GM23338 (cell line): Measurements from ENCODE around the gene MYO16.

Experiments used
- CREB1 ChIP-seq: fragments of 250-450 bp; sonication (Bioruptor Pico); IDR thresholded peaks from 2 replicates; pipeline ENCODE4 v1.5.0; 2020; ENCODE audit warnings: low read depth, mild to moderate bottlenecking, moderate library complexity
- CTCF ChIP-seq, 2 experiments: fragments of 200-600 bp in 1 of 2; sonication (generic) in 1 of 2; conservative IDR thresholded peaks; 2 replicates each; pipeline versions ENCODE4 v1.5.1 to v1.6.1; 2016 to 2017; ENCODE audit warnings: antibody characterized with exemption in 2 of 2, low read depth in 2 of 2, mild to moderate bottlenecking in 2 of 2, moderate library complexity in 1 of 2
- EZH2 ChIP-seq: fragments of 200-600 bp; sonication (generic); IDR thresholded peaks from one replicate; pipeline ENCODE4 v1.8.0; 2017; ENCODE audit warnings: antibody characterized with exemption, mild to moderate bottlenecking, low read depth; ENCODE audit not compliant: unreplicated experiment
- EZH2phosphoT487 ChIP-seq: fragments of 200-600 bp; sonication (generic); IDR thresholded peaks from one replicate; pipeline ENCODE4 v1.8.1; 2018; ENCODE audit warnings: antibody characterized with exemption; ENCODE audit not compliant: unreplicated experiment
- JUNB ChIP-seq: IDR thresholded peaks from one replicate; pipeline ENCODE4 v1.6.1; 2016; ENCODE audit warnings: antibody characterized with exemption; ENCODE audit not compliant: unreplicated experiment
- NANOG ChIP-seq: IDR thresholded peaks from 2 replicates; pipeline ENCODE4 v1.6.1; 2016; ENCODE audit warnings: antibody characterized with exemption, borderline replicate concordance
- POLR2AphosphoS5 ChIP-seq: IDR thresholded peaks from 2 replicates; pipeline ENCODE4 v1.6.1; 2016; ENCODE audit warnings: antibody characterized with exemption, low read depth
- REST ChIP-seq: IDR thresholded peaks from one replicate; pipeline ENCODE4 v1.6.1; 2018; ENCODE audit warnings: antibody characterized with exemption; ENCODE audit not compliant: unreplicated experiment
- STAT1 ChIP-seq: IDR thresholded peaks from one replicate; pipeline ENCODE4 v1.6.1; 2016; ENCODE audit warnings: antibody characterized with exemption; ENCODE audit not compliant: unreplicated experiment
- ZNF462 ChIP-seq: fragments of 250-450 bp; sonication (Bioruptor Pico); IDR thresholded peaks from 2 replicates; pipeline ENCODE4 v1.5.0; 2020; ENCODE audit warnings: mild to moderate bottlenecking, moderate library complexity

- TF ChIP-seq CTCF (conservative IDR thresholded peaks at IDR 0.05; ENCODE audit: low read depth in 2 of 2): no peak
- no peak for TF ChIP-seq POLR2AphosphoS5
- TF ChIP-seq EZH2: no peak
- TF ChIP-seq CREB1 (CRISPR knock-in tag): no peak
- no peak for TF ChIP-seq REST
- TF ChIP-seq ZNF462 (CRISPR knock-in tag): no peak
- no peak for TF ChIP-seq JUNB
- TF ChIP-seq STAT1: no peak
- no peak for TF ChIP-seq EZH2phosphoT487
- no peak for TF ChIP-seq NANOG
Observed at GRCh38 chr13:108650271-108650670, 20.9 kb downstream of the MYO16 start.
